Stimulated activated naive CD8-positive, alpha-beta T cell treated with anti-CD3 and anti-CD28 coated beads, Interleukin-15, Interleukin-2, amounts not matched to agents 100 ng/mL and 50 ng/mL, for 24 hours (primary cell): ENCODE data around the gene DHCR24.

ENCODE experiments used
- H3K27ac Mint-ChIP-seq: one replicate; pipeline ENCODE4 v1.8.0; 2021; ENCODE audit warnings: mild to moderate bottlenecking, mixed read lengths
- H3K27me3 Mint-ChIP-seq: one replicate; pipeline ENCODE4 v1.8.0; 2021; ENCODE audit warnings: mixed read lengths
- H3K36me3 Mint-ChIP-seq: one replicate; pipeline ENCODE4 v1.8.0; 2021; ENCODE audit warnings: low read depth, mixed read lengths
- H3K4me1 Mint-ChIP-seq: one replicate; pipeline ENCODE4 v1.8.0; 2021; ENCODE audit warnings: low read depth, mixed read lengths
- H3K4me3 Mint-ChIP-seq: one replicate; pipeline ENCODE4 v1.8.0; 2021; ENCODE audit warnings: mild to moderate bottlenecking, mixed read lengths
- H3K9me3 Mint-ChIP-seq: one replicate; pipeline ENCODE4 v1.8.0; 2021; ENCODE audit warnings: mixed read lengths

Gene DHCR24

GRCh38 chr1:54879872-54880271, 7.1 kb downstream of the DHCR24 start:
- H3K36me3 Mint-ChIP-seq = peaks cover 62% of the 10 kb centered on the region
- no peaks in the 10 kb centered on the region for H3K27me3 Mint-ChIP-seq

GRCh38 chr1:54876814-54877213, 10.2 kb downstream of the DHCR24 start:
- Mint-ChIP-seq H3K9me3 (no peaks in the 10 kb centered on the region), H3K27ac (no peak overlapping the region), H3K4me3 (no peak overlapping the region), H3K4me1 (no peaks in the 10 kb centered on the region), H3K27me3 (no peaks in the 10 kb centered on the region), H3K36me3 (peaks cover 37% of the 10 kb centered on the region)

More at GRCh38 chr1:54879872-54880271, 7.1 kb downstream of the DHCR24 start:
- Mint-ChIP-seq H3K9me3 (no peaks in the 10 kb centered on the region), H3K4me1 (peaks cover 15% of the 10 kb centered on the region), H3K4me3 (no peak overlapping the region), H3K27ac (no peak overlapping the region)

GRCh38 chr1:54875000-54875399, 12.0 kb downstream of the DHCR24 start:
- Mint-ChIP-seq H3K9me3 (no peaks in the 10 kb centered on the region), H3K27me3 (no peaks in the 10 kb centered on the region), H3K36me3 (peaks cover 33% of the 10 kb centered on the region), H3K27ac (no peak overlapping the region), H3K4me1 (no peaks in the 10 kb centered on the region), H3K4me3 (no peak overlapping the region)

- Mint-ChIP-seq H3K27ac (no peak overlapping the region), H3K36me3 (peaks cover 28% of the 10 kb centered on the region), H3K27me3 (no peaks in the 10 kb centered on the region), H3K4me3 (no peak overlapping the region), H3K4me1 (no peaks in the 10 kb centered on the region), H3K9me3 (no peaks in the 10 kb centered on the region)
Measured at GRCh38 chr1:54874079-54874830, 12.7 kb downstream of the DHCR24 start.

- Mint-ChIP-seq H3K27me3 (no peaks in the 10 kb centered on the region), H3K36me3 (peaks cover 28% of the 10 kb centered on the region), H3K27ac (no peak overlapping the region)
Measured at GRCh38 chr1:54872036-54872331, 15.0 kb downstream of the DHCR24 start.

GRCh38 chr1:54871275-54872035, 15.5 kb downstream of the DHCR24 start:
- Mint-ChIP-seq H3K9me3 (no peaks in the 10 kb centered on the region), H3K4me3 (no peak overlapping the region), H3K36me3 (peaks cover 24% of the 10 kb centered on the region), H3K4me1 (no peaks in the 10 kb centered on the region), H3K27ac (no peak overlapping the region), H3K27me3 (no peaks in the 10 kb centered on the region)

More at GRCh38 chr1:54872036-54872331, 15.0 kb downstream of the DHCR24 start:
- Mint-ChIP-seq H3K9me3 (no peaks in the 10 kb centered on the region), H3K4me3 (no peak overlapping the region), H3K4me1 (no peaks in the 10 kb centered on the region)

- Mint-ChIP-seq H3K4me1 (no peaks in the 10 kb centered on the region), H3K27me3 (no peaks in the 10 kb centered on the region), H3K4me3 (no peak overlapping the region), H3K27ac (no peak overlapping the region), H3K9me3 (no peaks in the 10 kb centered on the region), H3K36me3 (peaks cover 27% of the 10 kb centered on the region)
Measured at GRCh38 chr1:54870869-54871268, 16.1 kb downstream of the DHCR24 start.

- H3K4me1 Mint-ChIP-seq = no peaks in the 10 kb centered on the region
- peaks cover 36% of the 10 kb centered on the region for H3K36me3 Mint-ChIP-seq
- no peak overlapping the region for H3K4me3 Mint-ChIP-seq
- no peaks in the 10 kb centered on the region for H3K27me3 Mint-ChIP-seq
- no peaks in the 10 kb centered on the region for H3K9me3 Mint-ChIP-seq
- no peak overlapping the region for H3K27ac Mint-ChIP-seq
Measured at GRCh38 chr1:54869173-54869851, 17.7 kb downstream of the DHCR24 start.

GRCh38 chr1:54867717-54868057, 19.3 kb downstream of the DHCR24 start:
- no peaks in the 10 kb centered on the region for H3K9me3 Mint-ChIP-seq
- peaks cover 44% of the 10 kb centered on the region for H3K36me3 Mint-ChIP-seq
- H3K4me1 Mint-ChIP-seq = no peaks in the 10 kb centered on the region
- H3K4me3 Mint-ChIP-seq = no peak overlapping the region
- no peak overlapping the region for H3K27ac Mint-ChIP-seq
- no peaks in the 10 kb centered on the region for H3K27me3 Mint-ChIP-seq

- H3K4me3 Mint-ChIP-seq = no peak overlapping the region
- H3K27ac Mint-ChIP-seq = no peak overlapping the region
- no peaks in the 10 kb centered on the region for H3K9me3 Mint-ChIP-seq
- peaks cover 50% of the 10 kb centered on the region for H3K36me3 Mint-ChIP-seq
- no peaks in the 10 kb centered on the region for H3K4me1 Mint-ChIP-seq
- H3K27me3 Mint-ChIP-seq = no peaks in the 10 kb centered on the region
Measured at GRCh38 chr1:54866801-54867716, 19.9 kb downstream of the DHCR24 start.

- Mint-ChIP-seq H3K36me3 (peaks cover 58% of the 10 kb centered on the region), H3K27ac (no peak overlapping the region), H3K9me3 (no peaks in the 10 kb centered on the region), H3K4me1 (peaks cover 5% of the 10 kb centered on the region), H3K4me3 (no peak overlapping the region), H3K27me3 (no peaks in the 10 kb centered on the region)
Measured at GRCh38 chr1:54865238-54866073, 21.5 kb downstream of the DHCR24 start.

GRCh38 chr1:54864460-54865208, 22.4 kb downstream of the DHCR24 start:
- Mint-ChIP-seq H3K27me3 (no peaks in the 10 kb centered on the region), H3K27ac (no peak overlapping the region), H3K36me3 (peaks cover 63% of the 10 kb centered on the region)

GRCh38 chr1:54863267-54863665, 23.7 kb downstream of the DHCR24 start:
- H3K27ac Mint-ChIP-seq = no peak overlapping the region
- H3K27me3 Mint-ChIP-seq = no peaks in the 10 kb centered on the region
- peaks cover 57% of the 10 kb centered on the region for H3K36me3 Mint-ChIP-seq
- H3K4me3 Mint-ChIP-seq = no peak overlapping the region
- H3K4me1 Mint-ChIP-seq = peaks cover 13% of the 10 kb centered on the region
- H3K9me3 Mint-ChIP-seq = no peaks in the 10 kb centered on the region

More at GRCh38 chr1:54864460-54865208, 22.4 kb downstream of the DHCR24 start:
- H3K4me3 Mint-ChIP-seq = no peak overlapping the region
- H3K4me1 Mint-ChIP-seq = peaks cover 13% of the 10 kb centered on the region
- H3K9me3 Mint-ChIP-seq = no peaks in the 10 kb centered on the region
